Mesendoderm (in vitro differentiated cells): ENCODE data around the gene BICDL2.

Experiments
- DNase-seq: peaks from one replicate; pipeline ENCODE4 v3.0.0; 2013
- H2AK5ac ChIP-seq: 2 replicates; pipeline ENCODE4 v1.6.1; 2013; ENCODE audit warnings: low read length, inconsistent platforms
- H2BK120ac ChIP-seq: 2 replicates; pipeline ENCODE4 v1.6.1; 2013; ENCODE audit warnings: low read depth, mild to moderate bottlenecking, low read length, moderate library complexity, mixed read lengths
- H2BK15ac ChIP-seq: replicated peaks from 2 replicates; pipeline ENCODE4 v1.6.1; 2013; ENCODE audit warnings: low read depth, mild to moderate bottlenecking, moderate library complexity
- H2BK5ac ChIP-seq: 2 replicates; pipeline ENCODE4 v1.6.1; 2013; ENCODE audit warnings: low read length, inconsistent platforms
- H3K18ac ChIP-seq: 2 replicates; pipeline ENCODE4 v1.6.1; 2013; ENCODE audit warnings: mild to moderate bottlenecking, low read length, mixed read lengths
- H3K23ac ChIP-seq: one replicate; pipeline ENCODE4 v1.6.1; 2013; ENCODE audit warnings: low read length
- H3K27ac ChIP-seq: 2 replicates; pipeline ENCODE4 v1.5.1; 2013; ENCODE audit warnings: low read depth, mild to moderate bottlenecking, inconsistent platforms, low read length, moderate library complexity
- H3K27me3 ChIP-seq: 2 replicates; pipeline ENCODE4 v1.6.1; 2013; ENCODE audit warnings: low read length, control low read depth, mild to moderate bottlenecking, inconsistent platforms; ENCODE audit not compliant: insufficient read depth, poor library complexity
- H3K36me3 ChIP-seq: 2 replicates; pipeline ENCODE4 v1.6.1; 2013; ENCODE audit warnings: low read length, inconsistent platforms; ENCODE audit not compliant: control insufficient read depth, insufficient read depth
- H3K4ac ChIP-seq: one replicate; pipeline ENCODE4 v1.6.1; 2013; ENCODE audit warnings: low read depth, mild to moderate bottlenecking, low read length, moderate library complexity
- H3K4me1 ChIP-seq: 2 replicates; pipeline ENCODE4 v1.6.1; 2013; ENCODE audit warnings: low read depth, low read length, inconsistent platforms; ENCODE audit not compliant: control insufficient read depth
- H3K4me2 ChIP-seq: 2 replicates; pipeline ENCODE4 v1.6.1; 2013; ENCODE audit warnings: low read length
- H3K4me3 ChIP-seq: 2 replicates; pipeline ENCODE4 v1.5.1; 2013; ENCODE audit warnings: mild to moderate bottlenecking, low read length
- H3K56ac ChIP-seq: one replicate; pipeline ENCODE4 v1.6.1; 2013; ENCODE audit warnings: low read length
- H3K79me1 ChIP-seq: 2 replicates; pipeline ENCODE4 v1.6.1; 2013; ENCODE audit warnings: low read length, inconsistent platforms
- H3K79me2 ChIP-seq: 2 replicates; pipeline ENCODE4 v1.6.1; 2013; ENCODE audit warnings: mild to moderate bottlenecking, low read length; ENCODE audit not compliant: control insufficient read depth, insufficient read depth
- H3K9ac ChIP-seq: 2 replicates; pipeline ENCODE4 v1.6.1; 2013; ENCODE audit warnings: low read length, inconsistent platforms
- H4K5ac ChIP-seq: one replicate; pipeline ENCODE4 v1.6.1; 2013; ENCODE audit warnings: low read length
- H4K8ac ChIP-seq: one replicate; pipeline ENCODE4 v1.6.1; 2013; ENCODE audit warnings: low read depth, mild to moderate bottlenecking, control low read depth, low read length, moderate library complexity
- WGBS: extraction: QIAGEN DNeasy Blood & Tissue Kit; methylation state at CpG from one replicate; pipeline ENCODE4 v1.1.7; 2013; ENCODE audit warnings: low lambda C conversion rate, missing lambda C conversion rate; ENCODE audit not compliant: insufficient coverage; ENCODE audit errors: extremely low coverage; 5-methylcytosine and 5-hydroxymethylcytosine counted together

The BICDL2 gene

DNA sequence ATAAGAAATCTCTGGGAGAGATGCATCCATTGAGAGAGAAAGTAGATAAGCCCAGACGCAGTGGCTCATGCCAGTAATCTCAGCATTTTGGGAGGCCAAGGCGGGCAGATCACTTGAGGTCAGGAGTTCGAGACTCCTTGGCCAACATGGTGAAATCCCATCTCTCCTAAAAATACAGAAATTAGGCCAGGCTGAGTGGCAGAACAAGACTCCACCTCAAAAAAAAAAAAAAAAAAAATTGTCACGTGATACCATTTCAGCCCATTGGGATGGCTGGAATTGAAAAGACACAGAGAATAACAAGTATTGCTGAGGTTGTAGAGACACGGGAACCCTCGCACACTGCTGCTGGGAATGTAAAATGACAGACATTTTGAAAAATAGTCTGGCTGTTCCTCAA is 25.8 kb upstream of the BICDL2 start:
- Histone ChIP-seq H3K79me1 (no peaks in the 10 kb centered on the region), H3K79me2 (no peaks in the 10 kb centered on the region), H2BK5ac (no peak overlapping the region), H3K18ac (no peak overlapping the region), H2BK120ac (no peak overlapping the region), H3K9ac (no peak overlapping the region), H4K8ac (no peak overlapping the region), H3K27ac (no peak overlapping the region), H3K4me2 (no peak overlapping the region), H2AK5ac (no peak overlapping the region), H3K36me3 (no peaks in the 10 kb centered on the region), H4K5ac (no peak overlapping the region), H3K4me3 (no peak overlapping the region), H3K27me3 (no peaks in the 10 kb centered on the region), H3K4ac (no peak overlapping the region), H3K56ac (no peak overlapping the region), H3K4me1 (no peaks in the 10 kb centered on the region), H2BK15ac (no peak overlapping the region), H3K23ac (no peak overlapping the region)
- DNase-seq, result no peak
- no CpG with 5 or more reads among the region's 6 CpGs for WGBS

DNA sequence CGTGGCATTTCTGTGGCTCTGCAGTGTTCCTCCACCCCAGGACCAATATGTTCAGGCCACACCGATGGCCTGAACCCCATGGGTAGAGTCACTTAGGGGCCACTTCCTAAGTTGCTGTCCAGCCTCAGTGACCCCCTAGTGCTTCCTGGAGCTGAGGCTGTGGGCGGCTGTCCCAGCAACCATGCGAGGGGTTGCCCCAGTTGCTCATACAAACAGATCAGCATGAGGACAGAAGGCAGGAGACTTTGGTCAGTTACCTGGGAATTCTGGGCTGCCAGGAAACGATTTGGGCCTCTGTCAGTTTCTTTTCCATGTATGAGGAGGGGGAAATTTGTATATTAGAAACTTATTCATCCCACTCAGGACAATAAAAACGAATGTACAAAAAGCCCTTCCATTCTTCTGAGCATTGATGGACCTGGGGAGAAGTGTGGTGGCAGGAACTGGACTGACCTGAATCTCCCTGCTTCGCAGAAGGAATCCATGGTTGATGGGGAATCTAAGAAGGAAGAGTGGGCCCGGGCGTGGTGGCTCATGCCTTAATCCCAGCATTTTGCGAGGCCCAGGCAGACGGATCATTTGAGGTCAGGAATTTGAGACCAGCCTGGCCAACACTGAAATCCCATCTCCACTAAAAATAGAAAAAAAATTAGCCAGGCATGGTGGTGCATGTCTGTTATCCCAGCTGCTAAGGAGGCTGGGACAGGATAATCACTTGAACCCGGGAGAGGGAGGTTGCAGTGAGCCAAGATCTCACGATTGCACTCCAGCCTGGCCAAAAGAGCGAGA is 23.8 kb upstream of the BICDL2 start:
- WGBS, result no CpG with 5 or more reads among the region's 14 CpGs
- H3K23ac ChIP-seq, result no peak overlapping the region
- no peak overlapping the region for H2BK5ac ChIP-seq
- no peak overlapping the region for H3K56ac ChIP-seq
- H2BK15ac ChIP-seq, result no peak overlapping the region
- no peaks in the 10 kb centered on the region for H3K4me1 ChIP-seq
- H2AK5ac ChIP-seq, result no peak overlapping the region
- no peak overlapping the region for H3K9ac ChIP-seq
- no peaks in the 10 kb centered on the region for H3K36me3 ChIP-seq
- H3K27me3 ChIP-seq, result no peaks in the 10 kb centered on the region
- no peaks in the 10 kb centered on the region for H3K79me2 ChIP-seq
- no peak overlapping the region for H2BK120ac ChIP-seq
- no peak overlapping the region for H3K18ac ChIP-seq
- H4K5ac ChIP-seq, result no peak overlapping the region
- DNase-seq, result no peak
- H3K27ac ChIP-seq, result no peak overlapping the region
- no peak overlapping the region for H4K8ac ChIP-seq
- H3K4me3 ChIP-seq, result no peak overlapping the region
- no peak overlapping the region for H3K4me2 ChIP-seq
- H3K79me1 ChIP-seq, result no peaks in the 10 kb centered on the region
- H3K4ac ChIP-seq, result no peak overlapping the region

DNA sequence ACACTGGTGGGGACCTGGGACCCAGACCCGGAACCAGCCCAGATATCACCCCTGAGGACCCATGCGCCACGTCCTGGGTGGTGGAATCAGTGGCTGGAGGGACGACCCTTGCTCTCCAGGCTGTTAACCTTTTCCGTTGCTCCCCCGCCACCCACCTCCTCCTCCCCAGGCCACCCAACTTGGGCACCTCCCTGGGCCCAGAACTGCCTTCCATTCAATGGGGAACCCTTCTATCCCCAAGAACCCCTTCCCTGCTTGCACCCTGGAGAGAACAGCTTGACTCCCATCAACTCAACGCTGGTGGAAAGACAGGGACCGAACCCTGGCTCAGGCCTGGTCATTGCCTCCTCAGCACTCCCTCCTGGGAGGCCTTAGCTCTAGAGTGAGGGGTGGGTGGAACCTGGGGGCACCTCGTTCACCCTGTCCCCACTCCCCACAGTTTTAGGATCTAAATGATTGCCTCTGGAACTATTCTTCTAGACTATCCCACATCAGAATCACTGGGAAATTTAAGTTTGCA is 23.0 kb upstream of the BICDL2 start:
- no peak overlapping the region for H4K8ac ChIP-seq
- no peak overlapping the region for H3K4ac ChIP-seq
- no peak for DNase-seq
- H3K4me3 ChIP-seq, result peak overlapping the region; percentile 27
- no peaks in the 10 kb centered on the region for H3K36me3 ChIP-seq
- peak overlapping the region; percentile 7 for H3K27ac ChIP-seq
- H4K5ac ChIP-seq, result no peak overlapping the region
- H2BK120ac ChIP-seq, result no peak overlapping the region
- H3K18ac ChIP-seq, result peak overlapping the region; percentile 1
- peak overlapping the region; percentile 45 for H3K4me2 ChIP-seq
- peak overlapping the region; percentile 20 for H2BK5ac ChIP-seq
- H3K79me1 ChIP-seq, result no peaks in the 10 kb centered on the region
- no CpG with 5 or more reads among the region's 9 CpGs for WGBS
- no peak overlapping the region for H2BK15ac ChIP-seq
- peak overlapping the region; percentile 88 for H3K56ac ChIP-seq
- peak overlapping the region; percentile 77 for H3K9ac ChIP-seq
- no peak overlapping the region for H3K23ac ChIP-seq
- no peaks in the 10 kb centered on the region for H3K4me1 ChIP-seq
- no peaks in the 10 kb centered on the region for H3K27me3 ChIP-seq
- H2AK5ac ChIP-seq, result no peak overlapping the region
- no peaks in the 10 kb centered on the region for H3K79me2 ChIP-seq

DNA sequence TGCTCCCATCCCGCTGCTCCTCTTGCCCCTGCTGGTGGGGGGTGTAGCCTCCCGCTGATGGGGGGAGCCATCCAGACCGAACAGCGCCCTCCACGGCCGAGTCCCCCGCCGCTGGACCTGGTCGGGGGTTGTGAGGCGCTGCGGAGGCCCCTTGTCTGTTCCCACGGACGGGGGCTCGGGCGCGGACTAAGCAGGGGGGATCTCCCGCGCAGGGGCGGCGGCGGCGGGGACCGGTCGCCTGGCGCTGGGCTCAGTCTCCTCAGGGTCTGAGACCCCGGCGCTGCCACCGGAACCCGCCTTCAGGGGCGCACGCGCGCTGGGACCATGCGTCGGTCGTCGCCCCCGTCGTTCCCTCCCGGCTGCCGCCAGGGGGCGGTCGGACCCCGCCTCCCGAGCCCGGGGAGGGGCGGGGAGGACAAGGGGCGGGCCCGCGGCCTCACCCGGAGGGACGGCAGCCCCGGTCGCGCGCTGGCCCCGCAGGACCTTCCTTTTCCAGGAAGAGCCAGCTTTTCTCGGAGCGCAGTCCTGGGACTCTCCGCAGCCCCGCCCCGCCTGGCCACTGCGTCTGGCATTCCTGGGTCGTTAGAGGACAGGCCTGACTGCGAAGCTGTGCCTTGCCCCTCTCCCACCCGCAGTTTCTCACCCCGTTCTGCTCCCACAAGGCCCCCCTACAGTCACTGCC is 22.4 kb upstream of the BICDL2 start:
- Histone ChIP-seq H2BK15ac (no peak overlapping the region), H2AK5ac (no peak overlapping the region), H2BK5ac (peak overlapping the region; percentile 20), H4K8ac (no peak overlapping the region), H3K4me2 (peak overlapping the region; percentile 78), H3K27ac (peak overlapping the region; percentile 7), H3K79me1 (no peaks in the 10 kb centered on the region), H4K5ac (no peak overlapping the region), H3K23ac (no peak overlapping the region), H3K79me2 (no peaks in the 10 kb centered on the region), H2BK120ac (no peak overlapping the region), H3K36me3 (no peaks in the 10 kb centered on the region), H3K18ac (peak overlapping the region; percentile 25), H3K9ac (peak overlapping the region; percentile 91), H3K27me3 (no peaks in the 10 kb centered on the region), H3K56ac (peak overlapping the region; percentile 96), H3K4ac (no peak overlapping the region), H3K4me1 (no peaks in the 10 kb centered on the region), H3K4me3 (peak overlapping the region; percentile 62)
- peak; percentile 94 for DNase-seq
- WGBS, result no CpG with 5 or more reads among the region's 67 CpGs

DNA sequence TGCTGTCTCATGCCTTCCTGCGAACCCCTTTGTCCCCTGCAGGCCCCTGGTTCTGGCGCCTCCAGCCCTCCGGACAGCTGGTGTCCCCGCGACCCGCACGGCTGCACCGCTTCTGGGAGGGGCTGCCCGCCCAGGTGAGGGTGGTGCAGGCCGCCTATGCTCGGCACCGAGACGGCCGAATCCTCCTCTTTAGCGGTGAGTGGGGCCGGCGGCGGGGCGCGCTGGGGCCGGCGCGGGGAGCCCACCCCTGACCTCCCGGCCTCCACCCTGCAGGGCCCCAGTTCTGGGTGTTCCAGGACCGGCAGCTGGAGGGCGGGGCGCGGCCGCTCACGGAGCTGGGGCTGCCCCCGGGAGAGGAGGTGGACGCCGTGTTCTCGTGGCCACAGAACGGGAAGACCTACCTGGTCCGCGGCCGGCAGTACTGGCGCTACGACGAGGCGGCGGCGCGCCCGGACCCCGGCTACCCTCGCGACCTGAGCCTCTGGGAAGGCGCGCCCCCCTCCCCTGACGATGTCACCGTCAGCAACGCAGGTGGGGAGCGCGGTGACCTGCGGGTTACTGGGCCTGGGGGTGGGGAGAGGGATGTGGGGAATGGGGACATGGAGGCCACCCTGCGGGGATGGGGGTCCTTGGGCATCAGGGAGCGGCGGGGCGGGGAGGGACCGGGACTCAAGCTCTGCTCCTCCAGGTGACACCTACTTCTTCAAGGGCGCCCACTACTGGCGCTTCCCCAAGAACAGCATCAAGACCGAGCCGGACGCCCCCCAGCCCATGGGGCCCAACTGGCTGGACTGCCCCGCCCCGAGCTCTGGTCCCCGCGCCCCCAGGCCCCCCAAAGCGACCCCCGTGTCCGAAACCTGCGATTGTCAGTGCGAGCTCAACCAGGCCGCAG is 21.6 kb upstream of the BICDL2 start:
- no CpG with 5 or more reads among the region's 77 CpGs for WGBS
- no peaks in the 10 kb centered on the region for H3K27me3 ChIP-seq

More for the DNA sequence above, 21.6 kb upstream of the BICDL2 start:
- no peak overlapping the region for H2BK120ac ChIP-seq
- H3K27ac ChIP-seq, result no peak overlapping the region
- H3K79me1 ChIP-seq, result no peaks in the 10 kb centered on the region
- no peaks in the 10 kb centered on the region for H3K79me2 ChIP-seq
- H2BK5ac ChIP-seq, result no peak overlapping the region
- H3K4me1 ChIP-seq, result no peaks in the 10 kb centered on the region
- H3K36me3 ChIP-seq, result no peaks in the 10 kb centered on the region
- peak overlapping the region; percentile 15 for H3K23ac ChIP-seq
- H3K4me2 ChIP-seq, result peak overlapping the region; percentile 78
- H4K8ac ChIP-seq, result no peak overlapping the region
- no peak overlapping the region for H2AK5ac ChIP-seq
- DNase-seq, result peak; percentile 81
- H3K4ac ChIP-seq, result no peak overlapping the region
- H3K9ac ChIP-seq, result peak overlapping the region; percentile 91
- peak overlapping the region; percentile 96 for H3K56ac ChIP-seq
- no peak overlapping the region for H4K5ac ChIP-seq
- no peak overlapping the region for H2BK15ac ChIP-seq
- peak overlapping the region; percentile 62 for H3K4me3 ChIP-seq
- peak overlapping the region; percentile 25 for H3K18ac ChIP-seq
